ENCODE data around the gene APOBEC4. TPM values are rescaled to one million over a fixed set of nuclear protein-coding genes. Genes with fewer than 3 reads are reported as not detected.

The APOBEC4 gene
- total and polyA plus RNA-seq, 4 donors, result not detected

DNA sequence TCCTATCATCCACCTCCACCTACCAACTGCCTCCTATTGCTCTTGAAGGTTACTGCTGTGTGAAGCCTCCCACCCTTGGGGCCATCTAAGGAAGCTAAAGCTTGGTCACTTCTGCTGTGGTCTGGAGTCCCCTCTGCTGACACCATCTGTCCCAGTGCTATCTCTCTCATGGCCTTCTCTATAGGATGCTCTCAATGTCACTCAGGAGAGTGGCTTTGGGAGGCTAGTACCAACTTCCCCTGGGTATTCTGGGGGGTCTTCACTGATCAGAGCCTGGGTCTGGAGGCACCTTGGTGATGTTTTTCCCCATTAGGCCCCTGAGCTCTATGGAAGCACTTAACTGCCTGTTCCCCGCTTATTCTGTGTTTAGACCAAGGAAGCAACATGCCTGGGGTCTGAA is 50.6 kb downstream of the APOBEC4 start:
- TF ChIP-seq JUND (IDR thresholded peaks at IDR 0.05) (no peak), FOXA2 (IDR thresholded peaks at IDR 0.05) (no peak), RAD21 (IDR thresholded peaks at IDR 0.05) (no peak), TAF1 (conservative IDR thresholded peaks at IDR 0.05) (no peak), GABPA (IDR thresholded peaks at IDR 0.05 in 1 of 2, conservative IDR thresholded peaks at IDR 0.05 in 1 of 2) (no peak), ATF3 (IDR thresholded peaks at IDR 0.05) (no peak), RXRA (IDR thresholded peaks at IDR 0.05) (no peak), HNF4G (IDR thresholded peaks at IDR 0.05) (no peak), NR2F2 (IDR thresholded peaks at IDR 0.05) (no peak), HNF4A (conservative IDR thresholded peaks at IDR 0.05) (no peak), EGR1 (IDR thresholded peaks at IDR 0.05; ENCODE audit: low read depth in 2 of 2) (no peak), YY1 (IDR thresholded peaks at IDR 0.05) (no peak), MAX (IDR thresholded peaks at IDR 0.05) (no peak), FOXA1 (IDR thresholded peaks at IDR 0.05) (no peak)
- TF ChIP-seq, protein P1, sequence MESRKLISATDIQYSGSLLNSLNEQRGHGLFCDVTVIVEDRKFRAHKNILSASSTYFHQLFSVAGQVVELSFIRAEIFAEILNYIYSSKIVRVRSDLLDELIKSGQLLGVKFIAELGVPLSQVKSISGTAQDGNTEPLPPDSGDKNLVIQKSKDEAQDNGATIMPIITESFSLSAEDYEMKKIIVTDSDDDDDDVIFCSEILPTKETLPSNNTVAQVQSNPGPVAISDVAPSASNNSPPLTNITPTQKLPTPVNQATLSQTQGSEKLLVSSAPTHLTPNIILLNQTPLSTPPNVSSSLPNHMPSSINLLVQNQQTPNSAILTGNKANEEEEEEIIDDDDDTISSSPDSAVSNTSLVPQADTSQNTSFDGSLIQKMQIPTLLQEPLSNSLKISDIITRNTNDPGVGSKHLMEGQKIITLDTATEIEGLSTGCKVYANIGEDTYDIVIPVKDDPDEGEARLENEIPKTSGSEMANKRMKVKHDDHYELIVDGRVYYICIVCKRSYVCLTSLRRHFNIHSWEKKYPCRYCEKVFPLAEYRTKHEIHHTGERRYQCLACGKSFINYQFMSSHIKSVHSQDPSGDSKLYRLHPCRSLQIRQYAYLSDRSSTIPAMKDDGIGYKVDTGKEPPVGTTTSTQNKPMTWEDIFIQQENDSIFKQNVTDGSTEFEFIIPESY (IDR thresholded peaks at IDR 0.05), result no peak
- TF ChIP-seq, protein P2, sequence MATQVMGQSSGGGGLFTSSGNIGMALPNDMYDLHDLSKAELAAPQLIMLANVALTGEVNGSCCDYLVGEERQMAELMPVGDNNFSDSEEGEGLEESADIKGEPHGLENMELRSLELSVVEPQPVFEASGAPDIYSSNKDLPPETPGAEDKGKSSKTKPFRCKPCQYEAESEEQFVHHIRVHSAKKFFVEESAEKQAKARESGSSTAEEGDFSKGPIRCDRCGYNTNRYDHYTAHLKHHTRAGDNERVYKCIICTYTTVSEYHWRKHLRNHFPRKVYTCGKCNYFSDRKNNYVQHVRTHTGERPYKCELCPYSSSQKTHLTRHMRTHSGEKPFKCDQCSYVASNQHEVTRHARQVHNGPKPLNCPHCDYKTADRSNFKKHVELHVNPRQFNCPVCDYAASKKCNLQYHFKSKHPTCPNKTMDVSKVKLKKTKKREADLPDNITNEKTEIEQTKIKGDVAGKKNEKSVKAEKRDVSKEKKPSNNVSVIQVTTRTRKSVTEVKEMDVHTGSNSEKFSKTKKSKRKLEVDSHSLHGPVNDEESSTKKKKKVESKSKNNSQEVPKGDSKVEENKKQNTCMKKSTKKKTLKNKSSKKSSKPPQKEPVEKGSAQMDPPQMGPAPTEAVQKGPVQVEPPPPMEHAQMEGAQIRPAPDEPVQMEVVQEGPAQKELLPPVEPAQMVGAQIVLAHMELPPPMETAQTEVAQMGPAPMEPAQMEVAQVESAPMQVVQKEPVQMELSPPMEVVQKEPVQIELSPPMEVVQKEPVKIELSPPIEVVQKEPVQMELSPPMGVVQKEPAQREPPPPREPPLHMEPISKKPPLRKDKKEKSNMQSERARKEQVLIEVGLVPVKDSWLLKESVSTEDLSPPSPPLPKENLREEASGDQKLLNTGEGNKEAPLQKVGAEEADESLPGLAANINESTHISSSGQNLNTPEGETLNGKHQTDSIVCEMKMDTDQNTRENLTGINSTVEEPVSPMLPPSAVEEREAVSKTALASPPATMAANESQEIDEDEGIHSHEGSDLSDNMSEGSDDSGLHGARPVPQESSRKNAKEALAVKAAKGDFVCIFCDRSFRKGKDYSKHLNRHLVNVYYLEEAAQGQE (IDR thresholded peaks at IDR 0.05), result no peak

DNA sequence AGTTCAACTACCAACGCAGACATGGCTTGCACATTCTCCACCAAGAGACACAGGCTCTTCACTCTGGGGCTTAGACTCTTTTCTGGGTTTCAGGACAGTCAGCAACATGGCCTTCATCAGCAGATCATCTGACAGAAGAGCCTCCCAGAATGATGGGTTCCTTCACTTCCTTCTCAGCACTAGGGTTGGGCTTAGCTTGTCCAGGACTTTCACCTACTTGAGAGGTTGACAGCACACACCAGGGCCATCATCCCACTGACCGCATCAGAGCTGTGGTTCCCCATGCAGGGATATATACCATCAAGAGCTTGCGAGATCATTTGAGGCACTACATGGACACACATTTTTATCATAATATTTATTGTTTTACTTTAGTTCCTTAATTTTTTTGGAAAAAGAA is 52.5 kb downstream of the APOBEC4 start:
- Histone ChIP-seq H3K4me1 (ENCODE audit: control insufficient read depth in 4 of 4, insufficient read depth in 4 of 4, low read length in 3 of 4) (peaks cover 0 to 7% (median 1%) of the 10 kb centered on the region in 4 donors), H3K9me3 (ENCODE audit: control insufficient read depth in 4 of 4, low read length in 3 of 4) (no peaks in the 10 kb centered on the region), H3K9ac (ENCODE audit: low read depth in 1 of 2, low read length in 2 of 2) (no peak overlapping the region), H3K4me3 (ENCODE audit: low read depth in 1 of 3, low read length in 3 of 3) (no peak overlapping the region), H3K27ac (ENCODE audit: low read depth in 1 of 2, low read length in 2 of 2) (no peak overlapping the region), H3K27me3 (ENCODE audit: control insufficient read depth in 4 of 4, insufficient read depth in 4 of 4, low read length in 3 of 4) (no peaks in the 10 kb centered on the region), H3K36me3 (ENCODE audit: control insufficient read depth in 4 of 4, insufficient read depth in 3 of 4, low read depth in 1 of 4, low read length in 3 of 4) (no peaks in the 10 kb centered on the region)
- WGBS, result 97% methylated on average over 3 of the region's 3 CpGs
- no peak for TF ChIP-seq YY1 (IDR thresholded peaks at IDR 0.05)
- TF ChIP-seq TAF1 (conservative IDR thresholded peaks at IDR 0.05), result no peak
- no peak for TF ChIP-seq FOXA1 (IDR thresholded peaks at IDR 0.05)
- TF ChIP-seq FOXA2 (IDR thresholded peaks at IDR 0.05), result no peak
- DNase-seq (ENCODE audit: low spot score), result no peak

More for the DNA sequence above, 50.6 kb downstream of the APOBEC4 start:
- Histone ChIP-seq H3K4me1 (ENCODE audit: control insufficient read depth in 4 of 4, insufficient read depth in 4 of 4, low read length in 3 of 4) (peaks cover 0 to 7% (median 1%) of the 10 kb centered on the region in 4 donors), H3K27ac (ENCODE audit: low read depth in 1 of 2, low read length in 2 of 2) (no peak overlapping the region), H3K9ac (ENCODE audit: low read depth in 1 of 2, low read length in 2 of 2) (no peak overlapping the region), H3K4me3 (ENCODE audit: low read depth in 1 of 3, low read length in 3 of 3) (no peak overlapping the region), H3K27me3 (ENCODE audit: control insufficient read depth in 4 of 4, insufficient read depth in 4 of 4, low read length in 3 of 4) (no peaks in the 10 kb centered on the region), H3K36me3 (ENCODE audit: control insufficient read depth in 4 of 4, insufficient read depth in 3 of 4, low read depth in 1 of 4, low read length in 3 of 4) (no peaks in the 10 kb centered on the region), H3K9me3 (ENCODE audit: control insufficient read depth in 4 of 4, low read length in 3 of 4) (no peaks in the 10 kb centered on the region)
- no peak for DNase-seq (ENCODE audit: low spot score)
- 98% methylated on average over 1 of the region's 1 CpG for WGBS
